Fibroblast of lung (primary cell): ENCODE results near the gene EEF2K.

Experiments
- EZH2 ChIP-seq: IDR thresholded peaks from 2 replicates; pipeline ENCODE4 v1.5.1; 2012; ENCODE audit warnings: low read length, control low read depth, mild to moderate bottlenecking; ENCODE audit errors: missing control alignments
- TF ChIP-seq, protein P1 (sequence below), 2 donors: IDR thresholded peaks in 1 of 2; conservative IDR thresholded peaks in 1 of 2; 1 replicate in 1 of 2; 2 replicates in 1 of 2; pipeline ENCODE4 v1.5.1; 2011 to 2012; ENCODE audit warnings: low read length in 2 of 2, control low read depth in 1 of 2, inconsistent platforms in 1 of 2, low read depth in 1 of 2, mild to moderate bottlenecking in 1 of 2

DNA sequence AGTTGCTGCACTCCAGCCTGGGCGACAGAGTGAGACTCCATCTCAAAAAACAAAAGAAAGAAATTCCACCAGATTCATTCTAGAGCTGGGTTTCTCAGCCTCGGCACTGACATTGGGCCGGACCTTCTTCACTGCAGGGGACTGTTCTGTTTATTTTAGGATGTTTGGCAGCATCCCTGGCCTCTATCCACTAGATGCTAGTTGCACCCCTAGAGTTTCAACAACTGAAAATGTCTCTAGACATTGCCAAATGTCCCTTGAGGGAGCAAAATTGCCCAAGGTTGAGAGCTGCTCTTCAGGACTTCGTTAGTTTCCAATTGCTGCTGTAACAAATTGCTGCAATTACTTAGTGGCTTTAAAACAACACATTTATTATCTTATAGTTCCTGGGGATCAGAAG lies 7.2 kb downstream of the EEF2K start:
- TF ChIP-seq, protein P1, sequence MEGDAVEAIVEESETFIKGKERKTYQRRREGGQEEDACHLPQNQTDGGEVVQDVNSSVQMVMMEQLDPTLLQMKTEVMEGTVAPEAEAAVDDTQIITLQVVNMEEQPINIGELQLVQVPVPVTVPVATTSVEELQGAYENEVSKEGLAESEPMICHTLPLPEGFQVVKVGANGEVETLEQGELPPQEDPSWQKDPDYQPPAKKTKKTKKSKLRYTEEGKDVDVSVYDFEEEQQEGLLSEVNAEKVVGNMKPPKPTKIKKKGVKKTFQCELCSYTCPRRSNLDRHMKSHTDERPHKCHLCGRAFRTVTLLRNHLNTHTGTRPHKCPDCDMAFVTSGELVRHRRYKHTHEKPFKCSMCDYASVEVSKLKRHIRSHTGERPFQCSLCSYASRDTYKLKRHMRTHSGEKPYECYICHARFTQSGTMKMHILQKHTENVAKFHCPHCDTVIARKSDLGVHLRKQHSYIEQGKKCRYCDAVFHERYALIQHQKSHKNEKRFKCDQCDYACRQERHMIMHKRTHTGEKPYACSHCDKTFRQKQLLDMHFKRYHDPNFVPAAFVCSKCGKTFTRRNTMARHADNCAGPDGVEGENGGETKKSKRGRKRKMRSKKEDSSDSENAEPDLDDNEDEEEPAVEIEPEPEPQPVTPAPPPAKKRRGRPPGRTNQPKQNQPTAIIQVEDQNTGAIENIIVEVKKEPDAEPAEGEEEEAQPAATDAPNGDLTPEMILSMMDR (conservative IDR thresholded peaks at IDR 0.05 in 1 of 2, IDR thresholded peaks at IDR 0.05 in 1 of 2; ENCODE audit: low read depth in 1 of 2, low read length in 2 of 2), result no peak
- TF ChIP-seq EZH2, result no peak
